HG03175 (cell line): ENCODE measurements around the gene NR5A1.

Experiments used
- ATAC-seq: cut with Tn5 transposase; IDR thresholded peaks from one replicate; pipeline ENCODE4 v1.9.1; 2021; ENCODE audit warnings: mild to moderate bottlenecking, moderate library complexity; ENCODE audit not compliant: unreplicated experiment

NR5A1 gene

DNA sequence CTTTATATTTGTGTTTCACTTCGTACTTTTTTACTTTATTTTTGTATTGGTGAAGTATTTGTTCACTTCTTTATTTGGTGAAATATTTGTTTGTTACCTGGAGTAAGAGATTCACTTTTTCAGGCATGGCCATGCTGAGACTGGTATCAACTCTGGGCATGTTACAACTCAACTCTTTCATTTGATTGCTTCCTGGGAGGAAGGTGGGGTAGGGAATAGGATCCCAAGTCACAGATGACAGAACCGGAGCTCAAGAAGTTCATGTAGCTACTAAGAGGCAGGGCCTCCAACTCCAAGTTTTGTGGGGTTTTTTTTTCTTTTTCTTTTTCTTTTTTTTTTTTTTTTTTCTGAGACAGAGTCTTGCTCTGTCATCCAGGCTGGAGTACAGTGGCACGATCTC is 63.0 kb downstream of the NR5A1 start:
- ATAC-seq = no peak

DNA sequence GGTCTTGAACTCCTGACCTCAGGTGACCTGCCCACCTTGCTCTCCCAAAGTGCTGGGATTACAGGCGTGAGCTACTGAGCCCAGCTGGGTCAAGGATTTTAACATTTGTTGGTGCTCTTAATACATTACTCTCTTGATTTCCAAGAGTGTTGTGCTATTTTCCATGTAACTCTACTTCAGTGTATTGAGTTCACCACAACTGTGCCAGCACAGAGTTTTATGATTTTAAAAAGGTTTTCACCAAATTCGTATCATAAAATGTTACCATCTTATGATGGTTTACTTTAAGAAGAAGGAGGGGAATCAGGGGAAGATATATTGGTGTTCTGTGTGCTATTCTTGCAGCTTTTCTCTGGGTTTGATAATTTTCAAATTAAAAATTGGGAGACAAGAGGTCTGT is 63.6 kb downstream of the NR5A1 start:
- no peak for ATAC-seq

DNA sequence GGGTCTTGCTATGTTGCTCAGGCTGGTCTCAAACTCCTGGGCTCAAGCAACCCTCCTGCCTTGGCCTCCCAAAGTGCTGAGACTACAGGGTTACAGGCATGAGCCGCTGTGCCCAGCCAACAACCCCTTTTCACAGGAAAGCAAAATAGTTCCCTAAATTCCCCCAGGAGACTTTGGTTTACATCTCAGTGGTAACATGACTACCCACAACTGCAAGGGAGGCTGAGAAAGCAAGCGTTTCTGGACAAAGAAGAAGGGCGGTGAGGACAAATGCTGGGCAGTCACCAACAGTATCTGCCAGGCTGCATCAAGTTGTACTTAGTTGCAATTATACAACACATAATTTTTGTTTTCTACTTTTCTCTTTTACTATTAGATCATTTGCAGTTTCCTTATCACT is 64.4 kb downstream of the NR5A1 start:
- ATAC-seq = no peak

DNA sequence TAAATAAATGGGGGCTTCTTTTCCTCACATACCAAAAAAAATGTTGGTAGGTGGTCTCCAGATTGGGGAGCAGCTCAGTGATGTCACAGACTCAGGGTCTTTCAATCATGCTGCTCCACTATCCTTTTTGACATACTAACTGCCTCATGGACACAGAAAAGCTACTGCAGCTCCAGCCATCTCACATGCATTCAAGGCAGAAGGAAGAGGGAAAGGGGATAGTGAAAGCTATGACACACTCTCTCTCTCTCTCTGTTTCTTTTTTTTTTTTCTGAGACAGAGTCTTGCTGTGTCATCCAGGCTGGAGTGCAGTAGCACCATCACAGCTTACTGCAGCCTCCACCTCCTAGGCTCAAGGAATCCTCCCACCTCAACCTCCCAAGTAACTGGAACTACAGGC is 64.8 kb downstream of the NR5A1 start:
- no peak for ATAC-seq

DNA sequence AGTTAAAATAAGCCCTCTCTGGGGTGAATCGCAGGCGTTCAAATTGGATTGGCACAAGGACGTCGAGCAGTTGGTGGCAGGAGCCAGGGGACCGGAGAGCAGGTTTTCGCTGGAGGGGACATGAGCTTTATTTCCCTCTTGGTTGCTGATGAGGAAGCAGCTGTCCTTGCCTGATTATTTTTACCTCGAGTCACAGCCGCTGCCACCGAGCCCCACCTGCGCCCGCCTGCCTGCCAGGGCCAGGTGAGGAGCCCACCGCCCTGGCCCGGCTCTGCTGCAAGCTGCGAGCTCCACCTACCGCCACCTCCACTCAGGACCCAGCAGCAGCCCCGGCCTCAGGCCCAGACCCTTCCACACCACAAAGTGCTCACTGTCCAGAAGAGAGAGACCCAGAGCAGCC is 65.9 kb downstream of the NR5A1 start:
- ATAC-seq = no peak

DNA sequence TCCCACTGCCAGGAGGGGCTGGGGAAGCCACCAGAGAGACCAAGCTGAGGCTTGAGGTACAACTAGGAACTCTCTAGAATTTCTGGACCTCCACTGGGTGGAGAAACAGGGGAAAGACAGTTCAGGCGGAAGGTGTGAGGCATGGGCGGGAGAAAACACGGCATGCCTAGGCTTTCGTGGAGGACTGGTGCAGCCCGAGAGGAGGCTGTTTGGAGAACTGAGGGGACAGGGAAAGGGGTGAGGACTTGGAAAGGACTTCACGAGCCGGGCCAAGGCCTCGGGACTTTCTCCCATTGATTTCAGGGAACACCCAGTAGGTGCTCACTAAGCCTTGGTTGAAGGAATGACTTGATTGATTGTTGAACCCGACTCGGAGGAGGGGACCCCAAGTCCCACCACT is 66.4 kb downstream of the NR5A1 start:
- no peak for ATAC-seq

DNA sequence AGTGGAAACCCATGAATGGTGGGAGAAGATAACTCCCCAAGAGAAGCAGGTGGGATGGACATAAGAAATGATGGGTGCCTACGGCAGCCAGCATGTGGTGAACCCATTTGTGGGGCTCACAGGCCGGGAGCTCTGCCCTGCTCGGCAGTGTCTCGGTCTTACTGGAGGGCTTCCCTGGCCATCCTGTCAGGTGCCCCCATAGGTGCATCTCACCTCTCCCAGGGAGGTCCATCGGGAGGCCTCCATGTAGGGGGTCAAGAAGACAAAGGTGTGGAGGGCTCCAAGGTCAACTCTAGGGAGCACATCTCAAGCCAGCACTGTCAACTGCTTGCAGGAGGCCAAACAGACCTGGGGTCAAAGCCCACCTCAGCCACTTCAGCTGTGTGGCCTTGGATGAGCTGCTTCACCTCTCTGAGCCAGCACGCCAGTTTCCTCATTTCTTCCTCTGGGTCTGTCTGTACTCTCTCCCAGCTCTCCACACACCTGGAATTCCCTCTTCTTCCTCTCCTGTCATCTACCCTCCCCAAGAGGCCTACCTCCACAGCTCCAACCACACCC is 67.4 kb downstream of the NR5A1 start:
- ATAC-seq = no peak

DNA sequence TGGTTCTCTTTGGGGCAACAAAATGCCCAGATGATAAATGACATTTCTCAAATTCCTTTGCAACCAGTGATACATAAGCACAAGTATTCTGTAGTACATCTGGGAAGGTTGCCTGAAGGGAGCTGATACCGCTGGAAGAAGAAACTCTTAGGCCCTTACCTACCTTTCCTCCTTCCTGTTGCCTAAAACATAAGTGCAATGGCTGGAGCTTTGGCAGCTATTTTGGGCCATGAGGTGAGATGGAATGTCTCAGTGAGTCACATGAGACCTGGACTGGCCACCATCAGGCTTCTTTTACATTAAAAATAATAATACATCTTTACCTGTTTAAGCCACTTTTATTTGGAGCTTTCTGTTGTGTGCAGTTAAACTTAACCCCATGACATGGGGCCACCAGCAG is 68.1 kb downstream of the NR5A1 start:
- ATAC-seq = no peak

DNA sequence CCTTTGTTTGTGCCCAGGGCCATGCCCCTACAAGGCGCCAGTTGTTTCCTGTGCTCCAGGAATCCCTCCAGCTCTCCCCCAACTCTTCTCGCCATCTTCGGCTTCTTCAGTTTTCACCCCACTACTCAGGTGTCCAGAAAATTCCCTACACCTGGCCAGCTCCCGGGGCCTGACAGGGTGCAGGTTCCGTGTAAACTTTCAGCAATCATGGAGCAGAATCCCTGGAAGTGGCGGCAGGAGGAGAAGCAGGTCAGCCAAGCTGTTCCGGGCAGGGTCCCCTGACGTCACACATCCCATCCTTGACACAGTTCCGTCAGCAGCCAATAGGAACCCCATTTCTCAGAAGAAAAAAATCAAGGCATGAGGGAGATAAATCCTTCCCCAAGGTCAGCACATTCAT is 69.1 kb downstream of the NR5A1 start:
- ATAC-seq = no peak

DNA sequence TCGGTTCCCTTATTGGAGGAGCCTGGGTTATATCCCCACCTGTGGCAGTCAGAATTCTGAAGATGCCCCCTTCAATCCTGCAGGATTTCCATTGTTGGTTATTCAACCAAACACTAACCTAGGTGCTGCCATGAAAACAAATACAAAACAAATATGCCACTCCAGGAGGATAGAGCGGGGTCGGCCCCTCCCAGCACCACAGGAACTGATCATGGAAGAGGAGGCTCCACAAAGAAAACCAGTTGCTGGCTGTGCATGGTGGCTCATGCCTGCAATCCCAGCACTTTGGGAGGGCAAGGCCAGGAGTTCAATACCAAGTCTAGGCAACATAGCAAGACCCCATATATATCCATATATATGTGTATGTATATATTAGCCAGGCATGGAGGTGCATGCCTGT is 70.1 kb downstream of the NR5A1 start:
- ATAC-seq = no peak

DNA sequence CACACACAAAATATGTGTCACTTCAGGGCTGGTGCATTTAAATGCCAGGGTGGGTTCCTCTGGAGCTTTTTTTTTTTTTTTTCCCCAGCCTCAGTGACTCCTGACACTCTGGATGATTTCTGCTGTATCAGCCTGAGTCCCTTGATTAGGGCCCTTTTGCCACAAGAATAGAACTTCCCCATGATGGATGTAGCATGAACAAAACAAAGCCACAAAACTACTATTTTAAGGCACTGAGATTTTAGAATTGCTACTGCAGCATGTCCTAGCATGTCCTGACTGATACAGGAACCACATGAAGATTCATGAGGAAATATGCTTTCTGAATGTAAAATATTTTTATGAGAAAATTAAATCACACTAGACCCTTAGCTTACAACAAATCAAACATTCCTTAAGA is 70.9 kb downstream of the NR5A1 start:
- no peak for ATAC-seq
